Raji (cell line): Measurements from ENCODE around the gene ALDH3B2.
A peak's percentile ranks its signal among the peaks of the same experiment; 100 is the strongest.

Experiments
- POLR2A ChIP-seq: IDR thresholded peaks from 2 replicates; pipeline ENCODE4 v1.6.1; 2011; ENCODE audit warnings: low read depth, low read length, control low read depth; ENCODE audit not compliant: insufficient read depth

Gene ALDH3B2

GRCh38 chr11:67617243-67617953 is 57.0 kb downstream of the ALDH3B2 start:
- no peak for TF ChIP-seq POLR2A

- TF ChIP-seq POLR2A = no peak
Observed at GRCh38 chr11:67616431-67617242, 57.8 kb downstream of the ALDH3B2 start.

- TF ChIP-seq POLR2A = 0 out of 2 replicates have a peak, but pooled peaks have one; percentile 22
Observed at GRCh38 chr11:67615728-67616430, 58.5 kb downstream of the ALDH3B2 start.

GRCh38 chr11:67614730-67615714 is 59.4 kb downstream of the ALDH3B2 start:
- TF ChIP-seq POLR2A = no peak

GRCh38 chr11:67613960-67614715 is 60.3 kb downstream of the ALDH3B2 start:
- peak; percentile 86 for TF ChIP-seq POLR2A

GRCh38 chr11:67613313-67613959 is 61.0 kb downstream of the ALDH3B2 start:
- TF ChIP-seq POLR2A = no peak

GRCh38 chr11:67612751-67613150 is 61.7 kb downstream of the ALDH3B2 start:
- no peak for TF ChIP-seq POLR2A
